Smooth muscle cell (in vitro differentiated cells): ENCODE measurements around the gene S100Z. TPM values are rescaled to one million over a fixed set of nuclear protein-coding genes. Genes with fewer than 3 reads are reported as not detected.
"Not testable (repeated sequence)": the region's sequence is repeated elsewhere in the genome, so short reads cannot be mapped to it uniquely, and the experiment has no call there.

ENCODE experiments used
- DNase-seq: peaks from one replicate; lab custom pipeline; 2025; ENCODE audit not compliant: unreplicated experiment; lab: John Stamatoyannopoulos, UW
- H2AFZ ChIP-seq: fragments of 200-600 bp; sonication (generic); 2 replicates; pipeline ENCODE4 v1.6.0; 2016; ENCODE audit warnings: antibody characterized with exemption, low read depth, mild to moderate bottlenecking
- H3F3A ChIP-seq: fragments of 200-600 bp; sonication (generic); 2 replicates; pipeline ENCODE4 v1.6.0; 2017; ENCODE audit warnings: antibody characterized with exemption, low read depth
- H3K27ac ChIP-seq: fragments of 200-600 bp; sonication (generic); 2 replicates; pipeline ENCODE4 v1.5.1; 2016; ENCODE audit warnings: low read depth, mild to moderate bottlenecking
- H3K27me3 ChIP-seq: fragments of 200-600 bp; sonication (generic); 2 replicates; pipeline ENCODE4 v1.6.1; 2016; ENCODE audit warnings: low read depth, mild to moderate bottlenecking
- H3K36me3 ChIP-seq: fragments of 200-600 bp; sonication (generic); 2 replicates; pipeline ENCODE4 v1.5.1; 2016; ENCODE audit warnings: low read depth
- H3K4me1 ChIP-seq: fragments of 200-600 bp; sonication (generic); 2 replicates; pipeline ENCODE4 v1.5.1; 2016; ENCODE audit warnings: low read depth
- H3K4me2 ChIP-seq: fragments of 200-600 bp; sonication (generic); 2 replicates; pipeline ENCODE4 v1.6.0; 2016; ENCODE audit warnings: mild to moderate bottlenecking
- H3K4me3 ChIP-seq: fragments of 200-600 bp; sonication (generic); 2 replicates; pipeline ENCODE4 v1.5.1; 2016; ENCODE audit warnings: mild to moderate bottlenecking
- H3K79me2 ChIP-seq: fragments of 200-600 bp; sonication (generic); 2 replicates; pipeline ENCODE4 v1.6.0; 2016; ENCODE audit warnings: low read depth, mild to moderate bottlenecking
- H3K9ac ChIP-seq: fragments of 200-600 bp; sonication (generic); 2 replicates; pipeline ENCODE4 v1.6.0; 2016; ENCODE audit warnings: low read depth
- H3K9me3 ChIP-seq: fragments of 200-600 bp; sonication (generic); replicated peaks from 2 replicates; pipeline ENCODE4 v1.5.1; 2016; ENCODE audit warnings: low read depth
- H4K20me1 ChIP-seq: fragments of 200-600 bp; sonication (generic); 2 replicates; pipeline ENCODE4 v1.6.0; 2016; ENCODE audit warnings: low read depth
- CTCF ChIP-seq: fragments of 200-600 bp; sonication (generic); IDR thresholded peaks from 2 replicates; pipeline ENCODE4 v1.5.1; 2017; ENCODE audit warnings: borderline replicate concordance, mild to moderate bottlenecking, antibody characterized with exemption; ENCODE audit not compliant: insufficient read depth, poor library complexity, severe bottlenecking
- WGBS: methylation state at CpG from one replicate; pipeline ENCODE4 v1.1.7; 2016; ENCODE audit warnings: low lambda C conversion rate; 5-methylcytosine and 5-hydroxymethylcytosine counted together
- polyA plus RNA-seq: library from polyadenylated mRNA; unstranded; fragments of >200 nt; fragmentation: Nextera tagmentation; extraction: Ambion mirVana; gene quantifications from 2 replicates; pipeline ENCODE4 v1.2.1, GENCODE V29; 2016
- total RNA-seq: library from RNA; depleted of rRNA; stranded (reverse); fragments of >200 nt; gene quantifications from 2 replicates; pipeline ENCODE4 v1.2.3, GENCODE V29; 2014

S100Z gene
- total and polyA plus RNA-seq, 2 experiments from 2014 or later: 0.34 TPM; not detected in 1

GRCh38 chr5:76851728-76852369, 2.0 kb downstream of the S100Z start:
- Histone ChIP-seq H3K36me3 (no peaks in the 10 kb centered on the region), H3K27ac (no peak overlapping the region), H3K4me2 (no peak overlapping the region), H3K4me1 (no peaks in the 10 kb centered on the region), H2AFZ (no peak overlapping the region), H3K4me3 (no peak overlapping the region), H3F3A (peaks cover 6% of the 10 kb centered on the region), H4K20me1 (no peaks in the 10 kb centered on the region), H3K9me3 (no peaks in the 10 kb centered on the region), H3K9ac (no peak overlapping the region), H3K79me2 (no peaks in the 10 kb centered on the region), H3K27me3 (no peaks in the 10 kb centered on the region)
- 82% methylated on average over 7 of the region's 7 CpGs for WGBS
- DNase-seq: no peak
- TF ChIP-seq CTCF: no peak

- H3K4me1 ChIP-seq: no peaks in the 10 kb centered on the region
- H3K9me3 ChIP-seq: no peaks in the 10 kb centered on the region
- DNase-seq: no peak
- H3K4me2 ChIP-seq: no peak overlapping the region
- H3K4me3 ChIP-seq: no peak overlapping the region
- H3K79me2 ChIP-seq: no peaks in the 10 kb centered on the region
- no peak overlapping the region for H3K9ac ChIP-seq
- no peak overlapping the region for H3K27ac ChIP-seq
- no peak for TF ChIP-seq CTCF
- no peaks in the 10 kb centered on the region for H3K36me3 ChIP-seq
- H4K20me1 ChIP-seq: no peaks in the 10 kb centered on the region
- 55% methylated on average over 2 of the region's 2 CpGs for WGBS
- H3K27me3 ChIP-seq: no peaks in the 10 kb centered on the region
- no peak overlapping the region for H2AFZ ChIP-seq
- peaks cover 6% of the 10 kb centered on the region for H3F3A ChIP-seq
These were observed 3.0 kb downstream of the S100Z start for GRCh38 chr5:76852772-76853171.

- not testable (repeated sequence) for H3K79me2 ChIP-seq, H3K36me3 ChIP-seq, H3K27me3 ChIP-seq, H3K4me2 ChIP-seq, H3F3A ChIP-seq, H4K20me1 ChIP-seq, H3K9ac ChIP-seq, H3K9me3 ChIP-seq, H2AFZ ChIP-seq, H3K4me3 ChIP-seq, H3K4me1 ChIP-seq, DNase-seq, H3K27ac ChIP-seq
- 91% methylated on average over 3 of the region's 3 CpGs for WGBS
These were observed 3.9 kb downstream of the S100Z start for GRCh38 chr5:76853741-76854140.

GRCh38 chr5:76854644-76855043, 4.8 kb downstream of the S100Z start:
- TF ChIP-seq CTCF: no peak
- H3K4me1 ChIP-seq: no peaks in the 10 kb centered on the region
- H3K4me2 ChIP-seq: no peak overlapping the region
- no peak overlapping the region for H3K9ac ChIP-seq
- peaks cover 6% of the 10 kb centered on the region for H3F3A ChIP-seq
- H3K9me3 ChIP-seq: no peaks in the 10 kb centered on the region
- H3K4me3 ChIP-seq: no peak overlapping the region
- H3K36me3 ChIP-seq: no peaks in the 10 kb centered on the region
- H3K27me3 ChIP-seq: no peaks in the 10 kb centered on the region
- H3K79me2 ChIP-seq: no peaks in the 10 kb centered on the region
- H4K20me1 ChIP-seq: no peaks in the 10 kb centered on the region
- no peak for DNase-seq
- H2AFZ ChIP-seq: no peak overlapping the region
- no peak overlapping the region for H3K27ac ChIP-seq

- H3K9ac ChIP-seq, H3K4me2 ChIP-seq, H3K4me3 ChIP-seq, H2AFZ ChIP-seq, H3K9me3 ChIP-seq, DNase-seq, H3K27me3 ChIP-seq, H3K27ac ChIP-seq, H4K20me1 ChIP-seq, H3K79me2 ChIP-seq, H3K36me3 ChIP-seq, H3F3A ChIP-seq, H3K4me1 ChIP-seq: not testable (repeated sequence)
These were observed 5.7 kb downstream of the S100Z start for GRCh38 chr5:76855501-76855900.
